H9 (cell line): ENCODE results near the gene SSBP3. TPM values are rescaled to one million over a fixed set of nuclear protein-coding genes. Genes with fewer than 3 reads are reported as not detected.

Experiments
- DNase-seq: peaks from one replicate; pipeline ENCODE4 v3.0.0-alpha.2; 2017
- H2AFZ ChIP-seq: one replicate; pipeline ENCODE4 v1.6.1; 2013; ENCODE audit warnings: mild to moderate bottlenecking, low read length, control low read depth, moderate library complexity
- H2AK5ac ChIP-seq: 2 replicates; pipeline ENCODE4 v1.6.1; 2013; ENCODE audit warnings: low read length, control low read depth, mixed read lengths; ENCODE audit not compliant: insufficient read length
- H2BK120ac ChIP-seq: one replicate; pipeline ENCODE4 v1.6.1; 2013; ENCODE audit warnings: low read depth, mild to moderate bottlenecking, low read length, control low read depth, inconsistent platforms; ENCODE audit not compliant: poor library complexity, severe bottlenecking
- H2BK12ac ChIP-seq: 2 replicates; pipeline ENCODE4 v1.6.1; 2013; ENCODE audit warnings: low read length, control low read depth, mixed read lengths, low read depth; ENCODE audit not compliant: insufficient read length
- H2BK15ac ChIP-seq: 2 replicates; pipeline ENCODE4 v1.6.1; 2013; ENCODE audit warnings: low read depth, low read length, control low read depth
- H2BK20ac ChIP-seq: one replicate; pipeline ENCODE4 v1.6.1; 2013; ENCODE audit warnings: low read depth, mild to moderate bottlenecking, low read length, control low read depth, inconsistent platforms; ENCODE audit not compliant: poor library complexity, severe bottlenecking
- H2BK5ac ChIP-seq: 2 replicates; pipeline ENCODE4 v1.6.1; 2013; ENCODE audit warnings: low read length, control low read depth, mixed read lengths; ENCODE audit not compliant: insufficient read length
- H3K14ac ChIP-seq: 2 replicates; pipeline ENCODE4 v1.6.1; 2013; ENCODE audit warnings: low read length, control low read depth; ENCODE audit not compliant: insufficient read depth
- H3K18ac ChIP-seq: 2 replicates; pipeline ENCODE4 v1.6.1; 2013; ENCODE audit warnings: low read depth, mild to moderate bottlenecking, mixed read lengths, low read length, control low read depth; ENCODE audit not compliant: insufficient read length
- H3K23ac ChIP-seq: 2 replicates; pipeline ENCODE4 v1.6.1; 2013; ENCODE audit warnings: low read length, control low read depth, mixed read lengths, low read depth; ENCODE audit not compliant: insufficient read length
- H3K23me2 ChIP-seq: 2 replicates; pipeline ENCODE4 v1.6.1; 2013; ENCODE audit warnings: low read depth, mild to moderate bottlenecking, mixed read lengths, low read length, control low read depth; ENCODE audit not compliant: insufficient read length, poor library complexity, severe bottlenecking
- H3K27ac ChIP-seq: 2 replicates; pipeline ENCODE4 v1.5.1; 2013; ENCODE audit warnings: low read length, control low read depth, mixed read lengths, low read depth; ENCODE audit not compliant: insufficient read length
- H3K27me3 ChIP-seq: 2 replicates; pipeline ENCODE4 v1.6.1; 2013; ENCODE audit warnings: low read length, control low read depth, inconsistent platforms; ENCODE audit not compliant: insufficient read depth
- H3K4ac ChIP-seq: 2 replicates; pipeline ENCODE4 v1.6.1; 2013; ENCODE audit warnings: low read depth, mild to moderate bottlenecking, control low read depth, inconsistent platforms, low read length, moderate library complexity
- H3K4me1 ChIP-seq: 2 replicates; pipeline ENCODE4 v1.6.1; 2013; ENCODE audit warnings: low read length, control low read depth, inconsistent platforms; ENCODE audit not compliant: insufficient read depth
- H3K4me2 ChIP-seq: 2 replicates; pipeline ENCODE4 v1.6.1; 2013; ENCODE audit warnings: low read length, control low read depth, mixed read lengths; ENCODE audit not compliant: insufficient read length, insufficient read depth
- H3K56ac ChIP-seq: 2 replicates; pipeline ENCODE4 v1.6.1; 2013; ENCODE audit warnings: low read depth, mild to moderate bottlenecking, mixed read lengths, low read length, control low read depth; ENCODE audit not compliant: insufficient read length
- H3K79me1 ChIP-seq: 2 replicates; pipeline ENCODE4 v1.6.1; 2013; ENCODE audit warnings: low read depth, mild to moderate bottlenecking, moderate library complexity, low read length, control low read depth, inconsistent platforms; ENCODE audit not compliant: insufficient read depth, poor library complexity, severe bottlenecking
- H3K79me2 ChIP-seq: 2 replicates; pipeline ENCODE4 v1.6.1; 2013; ENCODE audit warnings: low read length, control low read depth, inconsistent platforms; ENCODE audit not compliant: insufficient read depth
- H3K9ac ChIP-seq: 2 replicates; pipeline ENCODE4 v1.6.1; 2013; ENCODE audit warnings: low read length, control low read depth, mixed read lengths; ENCODE audit not compliant: insufficient read length; ENCODE audit errors: extremely low read depth
- H3K9me3 ChIP-seq: one replicate; pipeline ENCODE4 v1.6.1; 2013; ENCODE audit warnings: low read depth, low read length, inconsistent platforms; ENCODE audit not compliant: control insufficient read depth
- H3T11ph ChIP-seq: one replicate; pipeline ENCODE4 v1.6.1; 2013; ENCODE audit warnings: mild to moderate bottlenecking, low read length, control low read depth, inconsistent platforms
- H4K20me1 ChIP-seq: one replicate; pipeline ENCODE4 v1.6.1; 2013; ENCODE audit not compliant: control insufficient read depth, insufficient read length, insufficient read depth
- H4K5ac ChIP-seq: 2 replicates; pipeline ENCODE4 v1.6.1; 2013; ENCODE audit warnings: low read depth, mild to moderate bottlenecking, mixed read lengths, low read length, control low read depth; ENCODE audit not compliant: insufficient read length
- H4K8ac ChIP-seq: replicated peaks from 2 replicates; pipeline ENCODE4 v1.6.1; 2013; ENCODE audit warnings: low read length, control low read depth, mixed read lengths, low read depth; ENCODE audit not compliant: insufficient read length
- H4K91ac ChIP-seq: 2 replicates; pipeline ENCODE4 v1.6.1; 2013; ENCODE audit warnings: low read depth, mild to moderate bottlenecking, moderate library complexity, mixed read lengths, low read length, control low read depth; ENCODE audit not compliant: insufficient read length
- H3K27ac Mint-ChIP-seq, 3 experiments: 2 replicates in 2 of 3; 3 replicates in 1 of 3; pipeline ENCODE4 v1.8.0; 2020 to 2021; ENCODE audit warnings: mixed read lengths in 3 of 3, mild to moderate bottlenecking in 1 of 3, moderate library complexity in 1 of 3
- H3K27me3 Mint-ChIP-seq: 2 replicates; pipeline ENCODE4 v1.8.0; 2021; ENCODE audit warnings: low read depth, mild to moderate bottlenecking, moderate library complexity, mixed read lengths
- H3K36me3 Mint-ChIP-seq, 3 experiments: 2 replicates in 2 of 3; 3 replicates in 1 of 3; pipeline ENCODE4 v1.8.0; 2020 to 2021; ENCODE audit warnings: low read depth in 3 of 3, mixed read lengths in 3 of 3; ENCODE audit not compliant: insufficient read depth in 1 of 3
- H3K4me1 Mint-ChIP-seq, 2 experiments: 2 replicates each; pipeline ENCODE4 v1.8.0; 2020; ENCODE audit warnings: mixed read lengths in 2 of 2
- H3K4me3 Mint-ChIP-seq, 2 experiments: 2 replicates in 1 of 2; 3 replicates in 1 of 2; pipeline ENCODE4 v1.8.0; 2020 to 2021; ENCODE audit warnings: mild to moderate bottlenecking in 2 of 2, mixed read lengths in 2 of 2, moderate library complexity in 1 of 2
- H3K9me3 Mint-ChIP-seq, 2 experiments: 2 replicates in 1 of 2; 3 replicates in 1 of 2; pipeline ENCODE4 v1.8.0; 2020; ENCODE audit warnings: mild to moderate bottlenecking in 2 of 2, mixed read lengths in 2 of 2, moderate library complexity in 1 of 2
- WGBS: extraction: QIAGEN DNeasy Blood & Tissue Kit; methylation state at CpG from one replicate; pipeline ENCODE4 v1.1.7; 2013; ENCODE audit warnings: missing lambda C conversion rate, low lambda C conversion rate, mixed read lengths; ENCODE audit not compliant: insufficient read length; ENCODE audit errors: extremely low coverage; 5-methylcytosine and 5-hydroxymethylcytosine counted together
- total RNA-seq: library from RNA; stranded (reverse); gene quantifications from 2 replicates; pipeline ENCODE4 v1.2.1, GENCODE V29; 2021
- TF ChIP-seq, protein P1 (sequence below): fragments of 200-600 bp; sonication (generic); conservative IDR thresholded peaks from 3 replicates; pipeline ENCODE4 v1.8.0; 2021; ENCODE audit warnings: antibody characterized with exemption, mild to moderate bottlenecking

Gene SSBP3
- total RNA-seq, 1 experiment from 2014 or later = 126 TPM

DNA sequence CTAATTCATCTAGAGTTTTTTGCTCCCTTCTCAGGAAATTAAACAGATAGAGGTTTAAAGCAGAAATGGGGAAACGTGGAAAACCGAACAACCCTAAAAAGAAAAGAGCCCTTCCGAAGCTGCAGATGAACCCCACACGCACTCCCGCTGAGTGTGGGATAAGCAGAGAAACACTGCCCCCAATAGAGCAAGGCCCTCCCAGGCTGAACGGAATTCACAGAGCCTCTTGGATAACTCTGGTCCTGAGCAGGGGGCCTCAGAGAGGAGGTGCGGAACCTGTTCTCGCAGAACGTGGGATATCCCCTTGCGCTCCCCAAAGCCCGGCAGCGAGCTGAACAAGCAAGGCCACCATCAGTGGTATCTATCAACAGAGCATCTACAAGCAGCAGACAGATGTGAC is 44.9 kb downstream of the SSBP3 start:
- Histone ChIP-seq H3K9me3 (no peaks in the 10 kb centered on the region), H3K27me3 (no peaks in the 10 kb centered on the region), H4K5ac (no peak overlapping the region), H3K79me1 (peaks cover 17% of the 10 kb centered on the region), H3K79me2 (peaks cover 21% of the 10 kb centered on the region; the same call in 1 of the 2 replicates), H3K56ac (no peak overlapping the region), H2BK5ac (no peak overlapping the region), H3K9ac (no peak overlapping the region), H4K20me1 (peaks cover 2% of the 10 kb centered on the region), H3K27ac (no peak overlapping the region), H2BK120ac (no peak overlapping the region), H2BK12ac (no peak overlapping the region), H2BK15ac (no peak overlapping the region), H3K18ac (no peak overlapping the region), H2BK20ac (no peak overlapping the region), H2AFZ (no peak overlapping the region), H3K4ac (no peak overlapping the region), H3K23me2 (no peaks in the 10 kb centered on the region), H3K23ac (no peak overlapping the region), H3K4me2 (no peak overlapping the region), H3T11ph (no peak overlapping the region), H2AK5ac (no peak overlapping the region), H4K8ac (no peak overlapping the region), H3K4me1 (peaks cover 15% of the 10 kb centered on the region; the same call in 1 of the 2 replicates), H4K91ac (no peak overlapping the region), H3K14ac (no peak overlapping the region)
- TF ChIP-seq, protein P1, sequence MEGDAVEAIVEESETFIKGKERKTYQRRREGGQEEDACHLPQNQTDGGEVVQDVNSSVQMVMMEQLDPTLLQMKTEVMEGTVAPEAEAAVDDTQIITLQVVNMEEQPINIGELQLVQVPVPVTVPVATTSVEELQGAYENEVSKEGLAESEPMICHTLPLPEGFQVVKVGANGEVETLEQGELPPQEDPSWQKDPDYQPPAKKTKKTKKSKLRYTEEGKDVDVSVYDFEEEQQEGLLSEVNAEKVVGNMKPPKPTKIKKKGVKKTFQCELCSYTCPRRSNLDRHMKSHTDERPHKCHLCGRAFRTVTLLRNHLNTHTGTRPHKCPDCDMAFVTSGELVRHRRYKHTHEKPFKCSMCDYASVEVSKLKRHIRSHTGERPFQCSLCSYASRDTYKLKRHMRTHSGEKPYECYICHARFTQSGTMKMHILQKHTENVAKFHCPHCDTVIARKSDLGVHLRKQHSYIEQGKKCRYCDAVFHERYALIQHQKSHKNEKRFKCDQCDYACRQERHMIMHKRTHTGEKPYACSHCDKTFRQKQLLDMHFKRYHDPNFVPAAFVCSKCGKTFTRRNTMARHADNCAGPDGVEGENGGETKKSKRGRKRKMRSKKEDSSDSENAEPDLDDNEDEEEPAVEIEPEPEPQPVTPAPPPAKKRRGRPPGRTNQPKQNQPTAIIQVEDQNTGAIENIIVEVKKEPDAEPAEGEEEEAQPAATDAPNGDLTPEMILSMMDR = peak; percentile 39; the same call in 2 of the 3 replicates
- WGBS = no CpG with 5 or more reads among the region's 12 CpGs
- DNase-seq = no peak
- H3K36me3 Mint-ChIP-seq = peaks cover 4 to 17% (median 15%) of the 10 kb centered on the region in 3 experiments; a peak in 6 of 7 replicates
- peak overlapping the region; percentile 3 to 91 (median 34); a peak in 4 of 7 replicates for H3K27ac Mint-ChIP-seq
- no peaks in the 10 kb centered on the region for H3K9me3 Mint-ChIP-seq
- peaks cover 83 to 92% of the 10 kb centered on the region in 2 experiments for H3K4me1 Mint-ChIP-seq
- H3K27me3 Mint-ChIP-seq = no peaks in the 10 kb centered on the region
- peak overlapping the region in 1 of 2 experiments; percentile 6; a peak in 1 of 5 replicates for H3K4me3 Mint-ChIP-seq
